H9 (cell line): ENCODE measurements around the gene PTPRN2. TPM values are rescaled to one million over a fixed set of nuclear protein-coding genes. Genes with fewer than 3 reads are reported as not detected.

ENCODE experiments used
- DNase-seq: peaks from one replicate; pipeline ENCODE4 v3.0.0-alpha.2; 2017
- H2AFZ ChIP-seq: one replicate; pipeline ENCODE4 v1.6.1; 2013; ENCODE audit warnings: mild to moderate bottlenecking, low read length, control low read depth, moderate library complexity
- H2AK5ac ChIP-seq: 2 replicates; pipeline ENCODE4 v1.6.1; 2013; ENCODE audit warnings: low read length, control low read depth, mixed read lengths; ENCODE audit not compliant: insufficient read length
- H2BK120ac ChIP-seq: one replicate; pipeline ENCODE4 v1.6.1; 2013; ENCODE audit warnings: low read depth, mild to moderate bottlenecking, low read length, control low read depth, inconsistent platforms; ENCODE audit not compliant: poor library complexity, severe bottlenecking
- H2BK12ac ChIP-seq: 2 replicates; pipeline ENCODE4 v1.6.1; 2013; ENCODE audit warnings: low read length, control low read depth, mixed read lengths, low read depth; ENCODE audit not compliant: insufficient read length
- H2BK15ac ChIP-seq: 2 replicates; pipeline ENCODE4 v1.6.1; 2013; ENCODE audit warnings: low read depth, low read length, control low read depth
- H2BK20ac ChIP-seq: one replicate; pipeline ENCODE4 v1.6.1; 2013; ENCODE audit warnings: low read depth, mild to moderate bottlenecking, low read length, control low read depth, inconsistent platforms; ENCODE audit not compliant: poor library complexity, severe bottlenecking
- H2BK5ac ChIP-seq: 2 replicates; pipeline ENCODE4 v1.6.1; 2013; ENCODE audit warnings: low read length, control low read depth, mixed read lengths; ENCODE audit not compliant: insufficient read length
- H3K14ac ChIP-seq: 2 replicates; pipeline ENCODE4 v1.6.1; 2013; ENCODE audit warnings: low read length, control low read depth; ENCODE audit not compliant: insufficient read depth
- H3K18ac ChIP-seq: 2 replicates; pipeline ENCODE4 v1.6.1; 2013; ENCODE audit warnings: low read depth, mild to moderate bottlenecking, mixed read lengths, low read length, control low read depth; ENCODE audit not compliant: insufficient read length
- H3K23ac ChIP-seq: 2 replicates; pipeline ENCODE4 v1.6.1; 2013; ENCODE audit warnings: low read length, control low read depth, mixed read lengths, low read depth; ENCODE audit not compliant: insufficient read length
- H3K23me2 ChIP-seq: 2 replicates; pipeline ENCODE4 v1.6.1; 2013; ENCODE audit warnings: low read depth, mild to moderate bottlenecking, mixed read lengths, low read length, control low read depth; ENCODE audit not compliant: insufficient read length, poor library complexity, severe bottlenecking
- H3K27ac ChIP-seq: 2 replicates; pipeline ENCODE4 v1.5.1; 2013; ENCODE audit warnings: low read length, control low read depth, mixed read lengths, low read depth; ENCODE audit not compliant: insufficient read length
- H3K27me3 ChIP-seq: 2 replicates; pipeline ENCODE4 v1.6.1; 2013; ENCODE audit warnings: low read length, control low read depth, inconsistent platforms; ENCODE audit not compliant: insufficient read depth
- H3K4ac ChIP-seq: 2 replicates; pipeline ENCODE4 v1.6.1; 2013; ENCODE audit warnings: low read depth, mild to moderate bottlenecking, control low read depth, inconsistent platforms, low read length, moderate library complexity
- H3K4me1 ChIP-seq: 2 replicates; pipeline ENCODE4 v1.6.1; 2013; ENCODE audit warnings: low read length, control low read depth, inconsistent platforms; ENCODE audit not compliant: insufficient read depth
- H3K4me2 ChIP-seq: 2 replicates; pipeline ENCODE4 v1.6.1; 2013; ENCODE audit warnings: low read length, control low read depth, mixed read lengths; ENCODE audit not compliant: insufficient read length, insufficient read depth
- H3K56ac ChIP-seq: 2 replicates; pipeline ENCODE4 v1.6.1; 2013; ENCODE audit warnings: low read depth, mild to moderate bottlenecking, mixed read lengths, low read length, control low read depth; ENCODE audit not compliant: insufficient read length
- H3K79me1 ChIP-seq: 2 replicates; pipeline ENCODE4 v1.6.1; 2013; ENCODE audit warnings: low read depth, mild to moderate bottlenecking, moderate library complexity, low read length, control low read depth, inconsistent platforms; ENCODE audit not compliant: insufficient read depth, poor library complexity, severe bottlenecking
- H3K79me2 ChIP-seq: 2 replicates; pipeline ENCODE4 v1.6.1; 2013; ENCODE audit warnings: low read length, control low read depth, inconsistent platforms; ENCODE audit not compliant: insufficient read depth
- H3K9ac ChIP-seq: 2 replicates; pipeline ENCODE4 v1.6.1; 2013; ENCODE audit warnings: low read length, control low read depth, mixed read lengths; ENCODE audit not compliant: insufficient read length; ENCODE audit errors: extremely low read depth
- H3K9me3 ChIP-seq: one replicate; pipeline ENCODE4 v1.6.1; 2013; ENCODE audit warnings: low read depth, low read length, inconsistent platforms; ENCODE audit not compliant: control insufficient read depth
- H3T11ph ChIP-seq: one replicate; pipeline ENCODE4 v1.6.1; 2013; ENCODE audit warnings: mild to moderate bottlenecking, low read length, control low read depth, inconsistent platforms
- H4K20me1 ChIP-seq: one replicate; pipeline ENCODE4 v1.6.1; 2013; ENCODE audit not compliant: control insufficient read depth, insufficient read length, insufficient read depth
- H4K5ac ChIP-seq: 2 replicates; pipeline ENCODE4 v1.6.1; 2013; ENCODE audit warnings: low read depth, mild to moderate bottlenecking, mixed read lengths, low read length, control low read depth; ENCODE audit not compliant: insufficient read length
- H4K8ac ChIP-seq: replicated peaks from 2 replicates; pipeline ENCODE4 v1.6.1; 2013; ENCODE audit warnings: low read length, control low read depth, mixed read lengths, low read depth; ENCODE audit not compliant: insufficient read length
- H4K91ac ChIP-seq: 2 replicates; pipeline ENCODE4 v1.6.1; 2013; ENCODE audit warnings: low read depth, mild to moderate bottlenecking, moderate library complexity, mixed read lengths, low read length, control low read depth; ENCODE audit not compliant: insufficient read length
- H3K27ac Mint-ChIP-seq, 3 experiments: 2 replicates in 2 of 3; 3 replicates in 1 of 3; pipeline ENCODE4 v1.8.0; 2020 to 2021; ENCODE audit warnings: mixed read lengths in 3 of 3, mild to moderate bottlenecking in 1 of 3, moderate library complexity in 1 of 3
- H3K27me3 Mint-ChIP-seq: 2 replicates; pipeline ENCODE4 v1.8.0; 2021; ENCODE audit warnings: low read depth, mild to moderate bottlenecking, moderate library complexity, mixed read lengths
- H3K36me3 Mint-ChIP-seq, 3 experiments: 2 replicates in 2 of 3; 3 replicates in 1 of 3; pipeline ENCODE4 v1.8.0; 2020 to 2021; ENCODE audit warnings: low read depth in 3 of 3, mixed read lengths in 3 of 3; ENCODE audit not compliant: insufficient read depth in 1 of 3
- H3K4me1 Mint-ChIP-seq, 2 experiments: 2 replicates each; pipeline ENCODE4 v1.8.0; 2020; ENCODE audit warnings: mixed read lengths in 2 of 2
- H3K4me3 Mint-ChIP-seq, 2 experiments: 2 replicates in 1 of 2; 3 replicates in 1 of 2; pipeline ENCODE4 v1.8.0; 2020 to 2021; ENCODE audit warnings: mild to moderate bottlenecking in 2 of 2, mixed read lengths in 2 of 2, moderate library complexity in 1 of 2
- H3K9me3 Mint-ChIP-seq, 2 experiments: 2 replicates in 1 of 2; 3 replicates in 1 of 2; pipeline ENCODE4 v1.8.0; 2020; ENCODE audit warnings: mild to moderate bottlenecking in 2 of 2, mixed read lengths in 2 of 2, moderate library complexity in 1 of 2
- WGBS: extraction: QIAGEN DNeasy Blood & Tissue Kit; methylation state at CpG from one replicate; pipeline ENCODE4 v1.1.7; 2013; ENCODE audit warnings: missing lambda C conversion rate, low lambda C conversion rate, mixed read lengths; ENCODE audit not compliant: insufficient read length; ENCODE audit errors: extremely low coverage; 5-methylcytosine and 5-hydroxymethylcytosine counted together
- total RNA-seq: library from RNA; stranded (reverse); gene quantifications from 2 replicates; pipeline ENCODE4 v1.2.1, GENCODE V29; 2021
- TF ChIP-seq, protein P1 (sequence below): fragments of 200-600 bp; sonication (generic); conservative IDR thresholded peaks from 3 replicates; pipeline ENCODE4 v1.8.0; 2021; ENCODE audit warnings: antibody characterized with exemption, mild to moderate bottlenecking

PTPRN2 gene
- total RNA-seq, 1 experiment from 2014 or later, result 5.2 TPM

DNA sequence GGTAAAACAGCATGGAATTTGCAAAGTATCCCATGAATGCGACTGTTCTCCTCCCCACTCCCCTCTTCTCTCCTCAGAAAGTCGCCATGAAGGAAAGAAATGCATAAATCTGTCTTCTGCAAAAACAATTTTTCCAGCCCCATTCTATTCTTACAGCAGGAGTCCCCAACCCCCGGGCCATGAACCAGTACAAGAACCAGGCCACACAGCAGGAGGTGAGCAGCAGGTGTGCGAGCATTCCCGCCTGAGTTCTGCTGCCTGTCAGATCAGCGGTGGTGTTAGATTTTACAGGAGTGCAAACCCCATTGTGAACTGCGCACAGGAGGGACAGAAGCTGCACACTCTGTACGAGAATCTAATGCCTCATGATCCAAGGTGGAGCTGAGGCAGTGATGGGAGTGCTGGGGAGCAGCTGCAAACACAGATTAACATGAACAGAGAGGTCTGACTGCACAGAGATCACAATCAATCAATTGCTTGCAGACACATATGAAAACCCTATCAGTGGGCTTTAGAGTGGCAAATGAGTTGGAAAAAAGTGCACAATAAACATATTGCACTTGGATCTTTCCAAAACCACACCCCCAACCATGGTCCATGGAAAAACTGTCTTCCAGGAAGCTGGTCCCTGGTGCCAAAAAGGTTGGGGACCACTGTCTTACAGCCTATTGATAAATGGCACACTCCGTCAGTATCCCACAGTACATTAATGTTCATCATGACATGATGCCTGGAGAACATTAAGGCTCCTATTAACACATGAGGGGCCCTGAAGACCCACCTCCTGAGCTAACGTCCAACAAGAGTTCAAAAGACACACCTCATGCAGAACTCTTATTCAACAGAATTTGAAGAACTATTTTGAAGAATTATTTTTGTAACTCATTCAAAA, 205.0 kb downstream of the PTPRN2 start:
- Mint-ChIP-seq H3K4me1 (peaks cover 35 to 36% of the 10 kb centered on the region in 2 experiments), H3K27ac (no peak overlapping the region; a peak in 1 of 7 replicates), H3K36me3 (peaks cover 0 to 25% (median 25%) of the 10 kb centered on the region in 3 experiments), H3K4me3 (no peak overlapping the region), H3K27me3 (peaks cover 34% of the 10 kb centered on the region), H3K9me3 (peaks cover 33 to 40% of the 10 kb centered on the region in 2 experiments)
- H3K23ac ChIP-seq, result no peak overlapping the region
- no peak overlapping the region for H4K5ac ChIP-seq
- H2BK120ac ChIP-seq, result no peak overlapping the region
- no peak overlapping the region for H3T11ph ChIP-seq
- H2BK15ac ChIP-seq, result no peak overlapping the region
- no peak overlapping the region for H3K56ac ChIP-seq
- H2AFZ ChIP-seq, result no peak overlapping the region
- H3K23me2 ChIP-seq, result no peaks in the 10 kb centered on the region
- no peaks in the 10 kb centered on the region for H3K79me2 ChIP-seq
- no peak overlapping the region for H3K18ac ChIP-seq
- H3K4me2 ChIP-seq, result no peak overlapping the region
- no peaks in the 10 kb centered on the region for H3K79me1 ChIP-seq
- no peak overlapping the region for H4K91ac ChIP-seq
- no peak overlapping the region for H2BK20ac ChIP-seq
- no peak overlapping the region for H3K9ac ChIP-seq
- H2BK12ac ChIP-seq, result no peak overlapping the region
- H3K4ac ChIP-seq, result no peak overlapping the region
- H3K4me1 ChIP-seq, result no peaks in the 10 kb centered on the region; the same call in 1 of the 2 replicates
- WGBS, result no CpG with 5 or more reads among the region's 10 CpGs
- no peak overlapping the region for H4K8ac ChIP-seq
- H2BK5ac ChIP-seq, result no peak overlapping the region
- no peak overlapping the region for H2AK5ac ChIP-seq
- H3K27ac ChIP-seq, result no peak overlapping the region
- no peaks in the 10 kb centered on the region for H3K9me3 ChIP-seq
- no peaks in the 10 kb centered on the region for H4K20me1 ChIP-seq
- no peak for DNase-seq
- no peaks in the 10 kb centered on the region for H3K27me3 ChIP-seq
- TF ChIP-seq, protein P1, sequence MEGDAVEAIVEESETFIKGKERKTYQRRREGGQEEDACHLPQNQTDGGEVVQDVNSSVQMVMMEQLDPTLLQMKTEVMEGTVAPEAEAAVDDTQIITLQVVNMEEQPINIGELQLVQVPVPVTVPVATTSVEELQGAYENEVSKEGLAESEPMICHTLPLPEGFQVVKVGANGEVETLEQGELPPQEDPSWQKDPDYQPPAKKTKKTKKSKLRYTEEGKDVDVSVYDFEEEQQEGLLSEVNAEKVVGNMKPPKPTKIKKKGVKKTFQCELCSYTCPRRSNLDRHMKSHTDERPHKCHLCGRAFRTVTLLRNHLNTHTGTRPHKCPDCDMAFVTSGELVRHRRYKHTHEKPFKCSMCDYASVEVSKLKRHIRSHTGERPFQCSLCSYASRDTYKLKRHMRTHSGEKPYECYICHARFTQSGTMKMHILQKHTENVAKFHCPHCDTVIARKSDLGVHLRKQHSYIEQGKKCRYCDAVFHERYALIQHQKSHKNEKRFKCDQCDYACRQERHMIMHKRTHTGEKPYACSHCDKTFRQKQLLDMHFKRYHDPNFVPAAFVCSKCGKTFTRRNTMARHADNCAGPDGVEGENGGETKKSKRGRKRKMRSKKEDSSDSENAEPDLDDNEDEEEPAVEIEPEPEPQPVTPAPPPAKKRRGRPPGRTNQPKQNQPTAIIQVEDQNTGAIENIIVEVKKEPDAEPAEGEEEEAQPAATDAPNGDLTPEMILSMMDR, result no peak
- no peak overlapping the region for H3K14ac ChIP-seq
